SK-N-SH (cell line): Measurements from ENCODE around the gene RARB. TPM values are rescaled to one million over a fixed set of nuclear protein-coding genes. Genes with fewer than 3 reads are reported as not detected.

Experiments used
- CTCF ChIA-PET: fragments of 300-600, 350-600 bp; formaldehyde crosslinking; extraction: SDS; loops from one replicate; lab custom pipeline; 2021; lab: Yijun Ruan, JAX
- POLR2A ChIA-PET: fragments of 350-600 bp; sonication (Branson Sonifier 250); formaldehyde crosslinking; extraction: SDS; loops from one replicate; lab custom pipeline; 2020; ENCODE audit warnings: antibody characterized with exemption, inconsistent platforms; lab: Yijun Ruan, JAX
- DNase-seq: peaks from one replicate; pipeline ENCODE4 v3.0.0; 2012
- H2AFZ ChIP-seq: fragments of 200-600 bp; sonication (generic); 2 replicates; pipeline ENCODE4 v1.8.1; 2016; ENCODE audit warnings: antibody characterized with exemption, mild to moderate bottlenecking, low read depth
- H3F3A ChIP-seq: fragments of 200-600 bp; sonication (generic); replicated peaks from 2 replicates; pipeline ENCODE3; 2016; ENCODE audit warnings: antibody characterized with exemption, mild to moderate bottlenecking; ENCODE audit not compliant: insufficient read depth
- H3K27ac ChIP-seq, 2 experiments: fragments of 200-500 bp in 1 of 2; fragments of 200-600 bp in 1 of 2; sonication (Bioruptor generic) in 1 of 2; sonication (generic), shearing (Covaris generic) in 1 of 2; 2 replicates each; pipeline versions ENCODE4 v1.5.1 to v1.6.1; 2014 to 2016; ENCODE audit warnings: low read depth in 2 of 2, inconsistent platforms in 1 of 2, low read length in 1 of 2, mild to moderate bottlenecking in 1 of 2, mixed read lengths in 1 of 2
- H3K27me3 ChIP-seq: fragments of 200-600 bp; sonication (generic), shearing (Covaris generic); 2 replicates; pipeline ENCODE4 v1.6.1; 2016; ENCODE audit warnings: mixed run types; ENCODE audit not compliant: insufficient read depth
- H3K36me3 ChIP-seq, 2 experiments: fragments of 200-500 bp in 1 of 2; fragments of 200-600 bp in 1 of 2; sonication (Bioruptor generic) in 1 of 2; sonication (generic) in 1 of 2; replicated peaks in 1 of 2; 2 replicates each; pipeline versions ENCODE3 to v1.5.1; 2014 to 2016; ENCODE audit warnings: low read length in 1 of 2, mild to moderate bottlenecking in 1 of 2; ENCODE audit not compliant: insufficient read depth in 2 of 2, control insufficient read depth in 1 of 2
- H3K4me1 ChIP-seq, 2 experiments: fragments of 200-500 bp in 1 of 2; fragments of 200-600 bp in 1 of 2; sonication (Bioruptor generic) in 1 of 2; sonication (generic), shearing (Covaris generic) in 1 of 2; 2 replicates each; pipeline versions ENCODE4 v1.5.1 to v1.6.1; 2014 to 2016; ENCODE audit warnings: low read depth in 1 of 2, low read length in 1 of 2, mixed run types in 1 of 2; ENCODE audit not compliant: insufficient read depth in 2 of 2, control insufficient read depth in 1 of 2
- H3K4me2 ChIP-seq: fragments of 200-600 bp; sonication (generic), shearing (Covaris generic); 2 replicates; pipeline ENCODE4 v1.6.1; 2017; ENCODE audit warnings: mixed run types
- H3K4me3 ChIP-seq, 2 experiments: fragments of 200-500 bp in 1 of 2; fragments of 200-600 bp in 1 of 2; sonication (Bioruptor generic) in 1 of 2; sonication (generic), shearing (Covaris generic) in 1 of 2; 2 replicates each; pipeline versions ENCODE4 v1.5.1 to v1.8.1; 2014 to 2016; ENCODE audit warnings: low read depth in 2 of 2, inconsistent platforms in 1 of 2, low read length in 1 of 2, mild to moderate bottlenecking in 1 of 2, mixed read lengths in 1 of 2, moderate library complexity in 1 of 2
- H3K79me2 ChIP-seq: fragments of 200-600 bp; sonication (generic); 2 replicates; pipeline ENCODE4 v1.8.1; 2017; ENCODE audit warnings: mild to moderate bottlenecking; ENCODE audit not compliant: insufficient read depth
- H3K9ac ChIP-seq: fragments of 200-600 bp; sonication (generic); 2 replicates; pipeline ENCODE4 v1.6.1; 2017; ENCODE audit warnings: mixed run types
- H3K9me2 ChIP-seq: fragments of 200-600 bp; sonication (generic); 2 replicates; pipeline ENCODE4 v1.6.1; 2017; ENCODE audit warnings: mixed run types
- H3K9me3 ChIP-seq: fragments of 200-600 bp; sonication (generic); 2 replicates; pipeline ENCODE4 v1.6.1; 2017; ENCODE audit warnings: mixed run types, mild to moderate bottlenecking, moderate library complexity
- H4K20me1 ChIP-seq: fragments of 200-600 bp; sonication (generic); 2 replicates; pipeline ENCODE4 v1.6.1; 2017; ENCODE audit warnings: mild to moderate bottlenecking, mixed run types; ENCODE audit not compliant: insufficient read depth
- EP300 ChIP-seq, 2 experiments: IDR thresholded peaks; 2 replicates each; pipeline versions ENCODE4 v1.4.0 to v1.6.1; 2012; ENCODE audit warnings: borderline replicate concordance in 1 of 2, low read depth in 1 of 2, low read length in 1 of 2
- FOSL2 ChIP-seq: IDR thresholded peaks from 2 replicates; pipeline ENCODE4 v1.4.0; 2012; ENCODE audit warnings: low read depth, mild to moderate bottlenecking, moderate library complexity, borderline replicate concordance
- FOXJ3 ChIP-seq: sonication (generic); formaldehyde crosslinking; IDR thresholded peaks from 2 replicates; pipeline ENCODE4 v1.5.1; 2020; ENCODE audit warnings: mild to moderate bottlenecking, missing genetic modification reagents
- MEF2A ChIP-seq: IDR thresholded peaks from 2 replicates; pipeline ENCODE4 v1.4.0; 2012; ENCODE audit warnings: low read depth, borderline replicate concordance
- NFIC ChIP-seq: IDR thresholded peaks from 2 replicates; pipeline ENCODE4 v1.4.0; 2012; ENCODE audit warnings: borderline replicate concordance
- NRF1 ChIP-seq: IDR thresholded peaks from 2 replicates; pipeline ENCODE4 v1.6.1; 2012; ENCODE audit warnings: low read depth, mild to moderate bottlenecking, low read length
- POLR2AphosphoS5 ChIP-seq: IDR thresholded peaks from 2 replicates; pipeline ENCODE4 v1.6.1; 2012; ENCODE audit warnings: low read depth, low read length
- RAD21 ChIP-seq: IDR thresholded peaks from 2 replicates; pipeline ENCODE4 v1.6.1; 2012; ENCODE audit warnings: mild to moderate bottlenecking, low read length
- TAF1 ChIP-seq: IDR thresholded peaks from 2 replicates; pipeline ENCODE4 v1.6.1; 2012; ENCODE audit warnings: low read depth, mild to moderate bottlenecking, low read length, moderate library complexity, borderline replicate concordance
- TEAD4 ChIP-seq: IDR thresholded peaks from 2 replicates; pipeline ENCODE4 v1.4.0; 2012; ENCODE audit warnings: mild to moderate bottlenecking, borderline replicate concordance; ENCODE audit not compliant: insufficient read depth
- USF2 ChIP-seq: fragments of 150-350 bp; IDR thresholded peaks from 2 replicates; pipeline ENCODE4 v1.6.1; 2017; ENCODE audit warnings: antibody characterized with exemption, low read length, low read depth, borderline replicate concordance
- WGBS: methylation state at CpG from one replicate; pipeline ENCODE4 v1.1.6; 2017; ENCODE audit warnings: low lambda C conversion rate; 5-methylcytosine and 5-hydroxymethylcytosine counted together
- polyA plus RNA-seq, 3 experiments: library from polyadenylated mRNA; depleted of rRNA; stranded (reverse); fragments of >200 nt; gene quantifications; 2 replicates each; pipeline ENCODE4 v1.2.3, GENCODE V29; 2012
- TF ChIP-seq, protein P1 (sequence below): IDR thresholded peaks from 2 replicates; pipeline ENCODE4 v1.4.0; 2012; ENCODE audit warnings: low read depth, borderline replicate concordance
- TF ChIP-seq, protein P2 (sequence below): fragments of 200-600 bp; sonication (generic); IDR thresholded peaks from 2 replicates; pipeline ENCODE4 v1.6.1; 2017; ENCODE audit warnings: antibody characterized with exemption, mild to moderate bottlenecking, moderate library complexity
- TF ChIP-seq, protein P3 (sequence below): fragments of 150-350 bp; IDR thresholded peaks from 2 replicates; pipeline ENCODE4 v1.6.1; 2016; ENCODE audit warnings: mild to moderate bottlenecking, low read depth, low read length

RARB gene
- polyA plus RNA-seq, 1 of the 3 experiments (the other 2 are of a cell fraction), result 10.7 TPM

DNA sequence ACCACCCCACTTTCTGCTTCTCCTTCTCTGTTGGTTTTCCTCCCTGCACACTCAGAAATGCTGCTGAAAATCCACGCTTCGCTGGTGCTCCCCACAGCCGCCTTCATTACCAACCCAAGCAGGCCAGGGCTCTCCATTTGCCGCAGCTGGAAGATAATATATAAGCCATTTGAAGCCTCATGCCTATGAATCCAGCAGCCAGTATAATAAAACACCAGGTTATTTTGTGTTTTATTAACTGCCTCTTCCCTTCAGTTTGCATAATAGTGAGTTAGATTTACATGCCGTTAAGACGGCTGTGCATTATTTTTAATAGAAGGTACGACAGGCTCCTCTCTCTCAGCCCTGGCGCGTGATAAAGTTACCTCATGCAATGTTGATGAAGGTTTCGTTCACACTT is 150.0 kb downstream of the RARB start:
- peaks cover 23% of the 10 kb centered on the region in 2 experiments for H3K4me1 ChIP-seq
- no peaks in the 10 kb centered on the region for H3K9me2 ChIP-seq
- no peak for TF ChIP-seq NFIC
- TF ChIP-seq TEAD4, result no peak
- no peak for TF ChIP-seq RAD21
- TF ChIP-seq MEF2A, result no peak
- TF ChIP-seq POLR2AphosphoS5, result no peak
- TF ChIP-seq, protein P1, sequence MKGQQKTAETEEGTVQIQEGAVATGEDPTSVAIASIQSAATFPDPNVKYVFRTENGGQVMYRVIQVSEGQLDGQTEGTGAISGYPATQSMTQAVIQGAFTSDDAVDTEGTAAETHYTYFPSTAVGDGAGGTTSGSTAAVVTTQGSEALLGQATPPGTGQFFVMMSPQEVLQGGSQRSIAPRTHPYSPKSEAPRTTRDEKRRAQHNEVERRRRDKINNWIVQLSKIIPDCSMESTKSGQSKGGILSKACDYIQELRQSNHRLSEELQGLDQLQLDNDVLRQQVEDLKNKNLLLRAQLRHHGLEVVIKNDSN, result no peak
- TF ChIP-seq, protein P2, sequence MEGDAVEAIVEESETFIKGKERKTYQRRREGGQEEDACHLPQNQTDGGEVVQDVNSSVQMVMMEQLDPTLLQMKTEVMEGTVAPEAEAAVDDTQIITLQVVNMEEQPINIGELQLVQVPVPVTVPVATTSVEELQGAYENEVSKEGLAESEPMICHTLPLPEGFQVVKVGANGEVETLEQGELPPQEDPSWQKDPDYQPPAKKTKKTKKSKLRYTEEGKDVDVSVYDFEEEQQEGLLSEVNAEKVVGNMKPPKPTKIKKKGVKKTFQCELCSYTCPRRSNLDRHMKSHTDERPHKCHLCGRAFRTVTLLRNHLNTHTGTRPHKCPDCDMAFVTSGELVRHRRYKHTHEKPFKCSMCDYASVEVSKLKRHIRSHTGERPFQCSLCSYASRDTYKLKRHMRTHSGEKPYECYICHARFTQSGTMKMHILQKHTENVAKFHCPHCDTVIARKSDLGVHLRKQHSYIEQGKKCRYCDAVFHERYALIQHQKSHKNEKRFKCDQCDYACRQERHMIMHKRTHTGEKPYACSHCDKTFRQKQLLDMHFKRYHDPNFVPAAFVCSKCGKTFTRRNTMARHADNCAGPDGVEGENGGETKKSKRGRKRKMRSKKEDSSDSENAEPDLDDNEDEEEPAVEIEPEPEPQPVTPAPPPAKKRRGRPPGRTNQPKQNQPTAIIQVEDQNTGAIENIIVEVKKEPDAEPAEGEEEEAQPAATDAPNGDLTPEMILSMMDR, result no peak
- TF ChIP-seq, protein P3, sequence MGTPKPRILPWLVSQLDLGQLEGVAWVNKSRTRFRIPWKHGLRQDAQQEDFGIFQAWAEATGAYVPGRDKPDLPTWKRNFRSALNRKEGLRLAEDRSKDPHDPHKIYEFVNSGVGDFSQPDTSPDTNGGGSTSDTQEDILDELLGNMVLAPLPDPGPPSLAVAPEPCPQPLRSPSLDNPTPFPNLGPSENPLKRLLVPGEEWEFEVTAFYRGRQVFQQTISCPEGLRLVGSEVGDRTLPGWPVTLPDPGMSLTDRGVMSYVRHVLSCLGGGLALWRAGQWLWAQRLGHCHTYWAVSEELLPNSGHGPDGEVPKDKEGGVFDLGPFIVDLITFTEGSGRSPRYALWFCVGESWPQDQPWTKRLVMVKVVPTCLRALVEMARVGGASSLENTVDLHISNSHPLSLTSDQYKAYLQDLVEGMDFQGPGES, result no peak
- no peak for TF ChIP-seq FOSL2
- no peak for TF ChIP-seq FOXJ3 (CRISPR knock-in tag)
- no peak for TF ChIP-seq NRF1
- TF ChIP-seq EP300 (IDR thresholded peaks at IDR 0.05; ENCODE audit: borderline replicate concordance in 1 of 2, low read depth in 1 of 2, low read length in 1 of 2), result no peak
- TF ChIP-seq TAF1, result no peak
- no peak for TF ChIP-seq USF2
- peaks cover 36% of the 10 kb centered on the region for H3F3A ChIP-seq
- peaks cover 5% of the 10 kb centered on the region; the same call in 1 of the 2 replicates for H3K79me2 ChIP-seq
- H3K27ac ChIP-seq, result no peak overlapping the region
- H3K4me2 ChIP-seq, result no peak overlapping the region
- no peaks in the 10 kb centered on the region for H3K9me3 ChIP-seq
- WGBS, result over 99% methylated on average over 10 of the region's 10 CpGs
- no peaks in the 10 kb centered on the region for H4K20me1 ChIP-seq
- H3K4me3 ChIP-seq, result no peak overlapping the region
- H3K27me3 ChIP-seq, result no peaks in the 10 kb centered on the region
- no peaks in the 10 kb centered on the region for H3K36me3 ChIP-seq
- no peak overlapping the region for H3K9ac ChIP-seq
- CTCF ChIA-PET, result interaction anchor here (0.8 to 6.1 kb wide), 3 partner anchors 16 to 536 kb away, joined by 4 to 26 read pairs (median 5); partner anchors contain the start of gene RARB
- POLR2A ChIA-PET, result no interaction called here
- no peak for DNase-seq
- H2AFZ ChIP-seq, result no peak overlapping the region
